MM.1S (cell line): Measurements from ENCODE around the gene TEX28.
"Not testable (repeated sequence)": the region's sequence is repeated elsewhere in the genome, so short reads cannot be mapped to it uniquely, and the experiment has no call there.

Experiments used
- CTCF ChIP-seq: fragments of 300-600 bp; sonication (generic); IDR thresholded peaks from 2 replicates; pipeline ENCODE4 v1.5.1; 2016; ENCODE audit warnings: antibody characterized with exemption, low read length, mixed read lengths
- EZH2 ChIP-seq: fragments of 300-600 bp; sonication (generic); optimal IDR thresholded peaks from 2 replicates; pipeline ENCODE3; 2017; ENCODE audit warnings: low read depth, mild to moderate bottlenecking, antibody characterized with exemption, low read length, mixed read lengths
- EZH2phosphoT487 ChIP-seq: fragments of 300-600 bp; sonication (generic); IDR thresholded peaks from 2 replicates; pipeline ENCODE4 v1.6.1; 2018; ENCODE audit warnings: antibody characterized with exemption, low read length

DNA sequence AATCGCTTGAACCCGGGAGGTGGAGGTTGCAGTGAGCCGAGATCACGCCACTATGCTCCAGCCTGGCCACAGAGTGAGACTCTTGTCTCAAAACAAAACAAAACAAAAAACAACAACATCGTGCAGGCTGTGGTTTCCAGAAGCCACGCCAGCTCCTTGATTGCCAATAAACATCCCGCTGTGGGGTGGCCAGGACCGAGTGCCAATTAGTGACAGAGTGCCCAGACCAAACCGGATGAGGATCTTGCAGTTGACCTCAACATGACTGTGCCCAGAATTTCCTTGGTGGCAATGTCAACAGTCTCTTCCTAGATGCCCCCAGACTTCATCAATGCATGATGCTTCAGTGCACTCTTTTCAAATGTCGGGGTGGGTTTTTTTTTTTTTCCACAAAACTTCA, 36.2 kb downstream of the TEX28 start:
- not testable (repeated sequence) for TF ChIP-seq CTCF, EZH2, EZH2phosphoT487
